OCI-LY3 (cell line): Measurements from ENCODE around the gene CLPTM1L.
"Not testable (repeated sequence)": the region's sequence is repeated elsewhere in the genome, so short reads cannot be mapped to it uniquely, and the experiment has no call there.

Experiments
- H2AFZ ChIP-seq: fragments of 200-600, 300-600 bp; shearing (Covaris generic); 2 replicates; pipeline ENCODE4 v1.6.0; 2014; ENCODE audit warnings: antibody characterized with exemption, low read depth, low read length
- H3K27ac ChIP-seq: fragments of 200-600, 300-600 bp; sonication (generic); 2 replicates; pipeline ENCODE4 v1.5.1; 2014; ENCODE audit warnings: mild to moderate bottlenecking, low read length, moderate library complexity, mixed read lengths
- H3K27me3 ChIP-seq: fragments of 200-600, 300-600 bp; sonication (generic); 2 replicates; pipeline ENCODE4 v1.6.1; 2014; ENCODE audit warnings: low read depth, low read length, mixed read lengths
- H3K36me3 ChIP-seq: fragments of 200-600, 300-600 bp; sonication (generic); replicated peaks from 2 replicates; pipeline ENCODE3; 2014; ENCODE audit warnings: low read depth, low read length, mixed read lengths
- H3K4me1 ChIP-seq: fragments of 300-600, 200-600 bp; sonication (generic); 2 replicates; pipeline ENCODE4 v1.6.1; 2014; ENCODE audit warnings: low read length, mixed read lengths
- H3K4me2 ChIP-seq: fragments of 200-600, 300-600 bp; sonication (generic); 2 replicates; pipeline ENCODE4 v1.6.1; 2014; ENCODE audit warnings: low read length, mixed read lengths
- H3K4me3 ChIP-seq: fragments of 300-600, 200-600 bp; sonication (generic); 2 replicates; pipeline ENCODE4 v1.5.1; 2014; ENCODE audit warnings: antibody characterized with exemption, mild to moderate bottlenecking, low read length, moderate library complexity
- H3K79me2 ChIP-seq: fragments of 300-600, 200-600 bp; shearing (Covaris generic); 2 replicates; pipeline ENCODE4 v1.6.1; 2014; ENCODE audit warnings: mild to moderate bottlenecking, low read length, mixed read lengths
- H3K9ac ChIP-seq: fragments of 300-600, 200-600 bp; shearing (Covaris generic); 2 replicates; pipeline ENCODE4 v1.6.0; 2014; ENCODE audit warnings: mild to moderate bottlenecking, low read length, moderate library complexity
- H3K9me3 ChIP-seq: fragments of 200-600, 300-600 bp; shearing (Covaris generic); 2 replicates; pipeline ENCODE4 v1.6.1; 2014; ENCODE audit warnings: low read length, mixed read lengths; ENCODE audit not compliant: insufficient read depth
- H4K20me1 ChIP-seq: fragments of 200-600, 300-600 bp; sonication (generic); 2 replicates; pipeline ENCODE4 v1.6.1; 2016; ENCODE audit warnings: low read length, mixed read lengths; ENCODE audit not compliant: insufficient read depth
- CTCF ChIP-seq: fragments of 200-600, 300-600 bp; sonication (generic); IDR thresholded peaks from 2 replicates; pipeline ENCODE4 v1.5.1; 2014; ENCODE audit warnings: antibody characterized with exemption, low read length, low read depth
- EZH2phosphoT487 ChIP-seq: fragments of 200-600 bp; shearing (Covaris generic); IDR thresholded peaks from 2 replicates; pipeline ENCODE4 v1.6.1; 2018; ENCODE audit warnings: antibody characterized with exemption, mixed run types, low read depth

CLPTM1L gene

GRCh38 chr5:1278216-1278615 lies 66.7 kb downstream of the CLPTM1L start:
- H3K79me2 ChIP-seq: no peaks in the 10 kb centered on the region
- no peak overlapping the region for H2AFZ ChIP-seq
- no peaks in the 10 kb centered on the region for H4K20me1 ChIP-seq
- no peaks in the 10 kb centered on the region for H3K36me3 ChIP-seq
- no peak for TF ChIP-seq CTCF
- no peak for TF ChIP-seq EZH2phosphoT487
- H3K9me3 ChIP-seq: no peaks in the 10 kb centered on the region
- H3K4me1 ChIP-seq: no peaks in the 10 kb centered on the region
- H3K27ac ChIP-seq: no peak overlapping the region
- no peak overlapping the region for H3K4me2 ChIP-seq
- no peak overlapping the region for H3K4me3 ChIP-seq
- no peak overlapping the region for H3K9ac ChIP-seq
- H3K27me3 ChIP-seq: no peaks in the 10 kb centered on the region

- TF ChIP-seq EZH2phosphoT487 (no peak), CTCF (no peak)
- Histone ChIP-seq H3K27me3 (no peaks in the 10 kb centered on the region), H2AFZ (no peak overlapping the region), H3K9me3 (no peaks in the 10 kb centered on the region), H3K27ac (no peak overlapping the region), H3K4me2 (no peak overlapping the region), H3K4me3 (no peak overlapping the region), H3K79me2 (no peaks in the 10 kb centered on the region), H3K4me1 (no peaks in the 10 kb centered on the region), H4K20me1 (no peaks in the 10 kb centered on the region), H3K36me3 (no peaks in the 10 kb centered on the region), H3K9ac (no peak overlapping the region)
Observed at GRCh38 chr5:1277781-1278180, 67.1 kb downstream of the CLPTM1L start.

- no peak overlapping the region for H2AFZ ChIP-seq
- H3K79me2 ChIP-seq: no peaks in the 10 kb centered on the region
- H3K27me3 ChIP-seq: no peaks in the 10 kb centered on the region
- TF ChIP-seq CTCF (no peak), EZH2phosphoT487 (no peak)
- H3K36me3 ChIP-seq: no peaks in the 10 kb centered on the region
- H3K9ac ChIP-seq: no peak overlapping the region
- H3K9me3 ChIP-seq: no peaks in the 10 kb centered on the region
- H3K4me2 ChIP-seq: no peak overlapping the region
- no peak overlapping the region for H3K4me3 ChIP-seq
- H3K27ac ChIP-seq: no peak overlapping the region
- H3K4me1 ChIP-seq: no peaks in the 10 kb centered on the region
- no peaks in the 10 kb centered on the region for H4K20me1 ChIP-seq
Observed at GRCh38 chr5:1277331-1277730, 67.6 kb downstream of the CLPTM1L start.

GRCh38 chr5:1276930-1277329 lies 68.0 kb downstream of the CLPTM1L start:
- H3K27me3 ChIP-seq: no peaks in the 10 kb centered on the region
- no peak overlapping the region for H2AFZ ChIP-seq
- H3K4me2 ChIP-seq: no peak overlapping the region
- no peaks in the 10 kb centered on the region for H4K20me1 ChIP-seq
- no peaks in the 10 kb centered on the region for H3K79me2 ChIP-seq
- H3K9ac ChIP-seq: no peak overlapping the region
- no peaks in the 10 kb centered on the region for H3K9me3 ChIP-seq
- TF ChIP-seq EZH2phosphoT487: no peak
- no peak for TF ChIP-seq CTCF
- no peaks in the 10 kb centered on the region for H3K36me3 ChIP-seq
- no peak overlapping the region for H3K27ac ChIP-seq
- no peaks in the 10 kb centered on the region for H3K4me1 ChIP-seq
- H3K4me3 ChIP-seq: no peak overlapping the region

GRCh38 chr5:1275397-1276391 lies 69.2 kb downstream of the CLPTM1L start:
- H3K4me2 ChIP-seq: not testable (repeated sequence)

More at GRCh38 chr5:1275397-1276391, 69.2 kb downstream of the CLPTM1L start:
- H4K20me1 ChIP-seq, H3K27me3 ChIP-seq, H3K9ac ChIP-seq, H3K36me3 ChIP-seq, H2AFZ ChIP-seq, H3K9me3 ChIP-seq, H3K27ac ChIP-seq, H3K4me3 ChIP-seq, H3K4me1 ChIP-seq, H3K79me2 ChIP-seq: not testable (repeated sequence)
